HG03521 (cell line): Measurements from ENCODE around the gene PTGR1.
A peak's percentile ranks its signal among the peaks of the same experiment; 100 is the strongest.
"Not testable (repeated sequence)": the region's sequence is repeated elsewhere in the genome, so short reads cannot be mapped to it uniquely, and the experiment has no call there.

Source experiments
- ATAC-seq: cut with Tn5 transposase; IDR thresholded peaks from one replicate; pipeline ENCODE4 v1.9.1; 2021; ENCODE audit warnings: mild to moderate bottlenecking, moderate library complexity; ENCODE audit not compliant: unreplicated experiment

PTGR1 gene

DNA sequence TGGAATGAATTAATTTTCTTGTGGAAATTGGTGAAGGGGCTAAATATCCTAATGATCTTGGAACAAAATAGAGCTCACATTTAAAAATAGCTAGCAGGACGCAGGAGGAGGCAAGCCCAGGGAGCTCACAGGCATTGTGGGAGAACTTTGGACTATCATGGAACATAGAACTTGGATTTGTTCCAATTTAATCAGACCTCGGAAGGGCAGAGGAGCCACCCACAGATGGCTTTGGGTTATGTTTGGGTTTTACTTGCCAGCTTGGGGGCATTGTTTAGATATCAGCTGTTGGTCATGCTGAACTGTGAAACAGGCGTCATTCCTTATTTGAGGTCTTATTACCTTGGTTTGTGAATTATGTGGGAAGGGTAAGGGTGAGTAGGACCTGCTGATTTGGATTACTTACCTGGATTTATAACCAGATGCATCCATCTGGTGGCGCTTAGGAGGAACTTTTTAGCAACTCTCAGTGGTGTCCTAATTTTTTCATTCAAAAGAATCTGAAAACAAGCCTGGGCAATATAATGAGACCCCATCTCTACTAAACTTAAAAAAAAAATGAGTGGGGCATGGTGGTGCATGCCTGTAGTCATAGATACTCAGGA, 14.1 kb upstream of the PTGR1 start:
- ATAC-seq = no peak

DNA sequence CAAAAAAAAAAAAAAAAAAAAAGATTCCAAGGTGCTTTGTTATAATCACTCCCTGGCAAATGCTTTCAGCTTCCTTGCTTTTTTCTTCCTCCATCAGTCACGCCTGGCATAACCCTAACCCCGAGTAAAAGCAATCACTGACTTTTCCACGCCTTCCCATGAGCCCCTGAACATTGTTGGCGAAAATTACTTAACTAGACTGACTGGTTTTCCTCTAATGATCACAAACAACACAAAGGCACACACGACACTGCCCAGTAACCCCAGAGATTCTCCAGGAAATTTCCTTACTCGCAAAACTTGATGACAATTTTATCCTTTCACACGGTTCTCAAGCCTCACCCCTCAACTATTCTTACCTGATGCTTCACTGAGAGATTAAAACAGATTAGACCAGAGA, 11.4 kb upstream of the PTGR1 start:
- ATAC-seq = no peak

DNA sequence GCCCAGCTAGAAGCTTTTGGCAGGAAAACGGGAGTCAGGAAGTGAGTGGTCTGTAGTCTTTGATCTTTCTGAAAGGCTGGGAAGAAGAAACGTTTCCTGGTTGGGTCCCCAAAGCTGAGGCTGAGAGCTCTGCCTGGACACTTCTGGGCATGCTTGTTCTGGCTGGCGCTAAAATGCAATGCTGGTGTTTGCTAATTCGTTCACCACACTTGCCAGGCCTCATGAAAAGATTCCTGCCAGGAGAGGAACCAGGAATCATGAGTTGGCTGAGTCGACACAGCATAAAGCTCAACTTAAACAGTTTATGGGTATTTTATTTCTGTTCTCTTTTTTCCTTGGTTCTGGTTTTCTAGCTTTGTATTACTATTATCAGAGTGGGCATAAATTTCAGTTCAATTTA, 10.7 kb upstream of the PTGR1 start:
- ATAC-seq = no peak

DNA sequence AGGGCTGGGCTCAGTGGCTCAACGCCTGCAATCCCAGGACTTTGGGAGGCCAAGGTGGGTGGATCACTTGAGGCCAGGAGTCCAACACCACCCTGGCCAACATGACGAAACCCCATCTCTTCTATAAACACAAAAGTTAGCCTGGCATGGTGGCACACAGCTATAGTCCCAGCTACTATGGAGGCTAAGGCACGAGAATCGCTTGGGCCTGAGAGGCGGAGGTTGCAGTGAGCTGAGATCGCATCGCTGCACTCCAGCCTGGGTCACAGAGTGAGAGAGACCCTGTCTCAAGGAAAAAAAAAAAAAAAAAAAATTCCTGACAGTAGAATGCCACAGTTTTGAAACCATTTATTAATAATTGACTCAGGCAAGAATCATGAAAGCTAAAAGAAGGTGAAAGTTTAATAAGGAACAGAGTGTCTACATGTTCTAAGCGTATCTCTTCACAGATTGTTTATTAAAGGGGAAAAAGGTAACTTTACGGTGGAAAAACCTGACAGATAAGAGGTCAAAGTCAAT, 5.7 kb upstream of the PTGR1 start:
- ATAC-seq = no peak

DNA sequence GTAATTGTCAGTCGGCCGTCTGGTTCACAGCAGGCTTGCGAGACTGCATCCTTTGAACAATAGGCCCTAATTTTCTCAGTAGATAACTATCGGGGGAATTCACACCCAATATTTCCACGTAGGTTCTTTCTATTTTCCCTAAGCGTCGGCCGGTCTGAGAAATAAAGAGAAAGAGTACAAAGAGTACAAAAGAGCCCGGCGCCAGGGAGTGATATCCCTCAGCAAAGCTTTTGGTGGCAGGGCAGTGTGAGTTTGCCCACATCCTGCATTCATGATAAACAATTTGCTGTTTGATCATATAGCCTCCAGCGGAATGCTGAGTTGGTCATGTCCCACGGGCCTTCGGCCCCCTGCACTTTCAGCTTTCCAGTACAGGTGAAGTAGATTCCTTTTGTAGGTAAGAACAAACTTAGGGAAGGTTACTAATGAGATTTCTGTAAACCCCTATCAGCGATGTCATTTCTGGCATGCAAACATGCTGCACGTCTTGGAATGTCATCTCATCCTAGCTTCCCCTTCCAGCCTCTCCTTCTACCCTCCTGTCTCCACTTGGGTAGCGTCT, 4.7 kb upstream of the PTGR1 start:
- ATAC-seq = no peak

DNA sequence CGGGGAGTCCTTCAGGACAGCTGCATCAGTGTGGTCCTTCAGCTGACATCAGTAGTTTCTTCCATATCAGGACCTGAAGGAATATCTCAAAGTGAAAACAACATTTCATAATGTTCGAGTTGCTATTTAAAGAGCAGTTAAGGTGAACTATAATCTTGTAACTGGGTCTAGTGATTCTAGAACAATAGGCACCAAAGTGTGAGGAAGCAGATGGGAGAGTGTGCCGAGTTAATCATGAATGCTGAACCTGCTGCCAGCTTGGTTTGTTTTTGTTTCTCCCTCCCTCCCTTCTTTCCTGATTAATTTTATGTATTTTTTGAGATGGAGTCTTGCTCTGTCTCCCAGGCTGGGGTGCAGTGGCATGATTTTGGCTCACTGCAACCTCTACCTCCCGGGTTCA, 3.6 kb upstream of the PTGR1 start:
- ATAC-seq = no peak

DNA sequence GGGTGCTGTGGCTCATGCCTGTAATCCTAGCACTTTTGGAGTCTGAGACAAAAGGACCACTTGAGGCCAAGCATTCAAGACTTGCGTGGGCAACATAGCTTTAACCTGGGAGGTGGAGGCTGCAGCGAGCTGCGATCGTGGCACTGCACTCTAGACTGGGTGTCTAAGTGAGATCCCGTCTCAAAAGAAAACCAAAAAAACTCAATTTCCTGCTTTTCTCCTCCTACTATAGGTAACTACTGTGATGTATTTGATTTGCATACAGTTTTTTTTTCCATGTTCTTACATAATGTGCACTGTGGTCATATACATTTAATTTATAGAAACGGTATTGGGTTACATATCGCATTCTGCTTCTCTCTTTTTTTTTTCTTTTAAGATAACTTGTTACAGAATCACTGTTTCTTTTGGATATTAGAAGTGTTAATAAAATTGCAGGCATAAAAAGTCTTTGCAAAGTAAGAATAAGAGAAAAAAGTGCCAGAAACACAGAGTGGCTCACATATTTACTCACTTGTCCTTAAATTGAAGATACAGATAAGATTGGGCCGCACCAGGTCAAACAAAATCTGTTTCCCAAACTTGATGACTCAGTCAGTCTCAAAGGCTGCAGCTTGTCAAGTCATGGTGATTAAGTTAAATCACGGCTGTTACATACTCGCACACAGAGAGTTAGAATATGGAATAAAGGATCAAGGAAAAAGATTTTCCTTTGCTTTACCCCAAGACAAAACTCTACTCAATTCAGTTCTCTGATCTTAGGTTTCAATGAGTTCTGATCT, 2.0 kb upstream of the PTGR1 start:
- ATAC-seq = no peak

DNA sequence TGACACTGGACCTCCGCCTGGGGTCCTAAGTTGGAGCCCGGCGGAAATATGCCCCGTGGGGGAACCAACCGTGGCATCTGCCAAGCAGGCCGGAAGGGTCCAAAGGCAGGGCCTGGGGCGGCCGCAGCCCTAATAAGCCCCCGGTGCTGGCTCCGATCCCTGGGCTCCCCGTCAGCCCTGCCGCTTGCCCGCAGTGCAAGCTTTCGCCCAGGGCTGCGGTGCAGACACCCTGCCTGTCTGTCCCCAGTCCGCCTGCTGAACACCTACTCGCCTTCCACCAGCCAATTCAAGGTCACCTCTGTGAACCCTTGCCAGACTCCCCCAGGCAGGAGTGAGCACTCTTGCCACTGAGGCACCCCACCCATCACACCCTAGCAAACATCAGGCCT, 502 bp upstream of the PTGR1 start:
- ATAC-seq = no peak

DNA sequence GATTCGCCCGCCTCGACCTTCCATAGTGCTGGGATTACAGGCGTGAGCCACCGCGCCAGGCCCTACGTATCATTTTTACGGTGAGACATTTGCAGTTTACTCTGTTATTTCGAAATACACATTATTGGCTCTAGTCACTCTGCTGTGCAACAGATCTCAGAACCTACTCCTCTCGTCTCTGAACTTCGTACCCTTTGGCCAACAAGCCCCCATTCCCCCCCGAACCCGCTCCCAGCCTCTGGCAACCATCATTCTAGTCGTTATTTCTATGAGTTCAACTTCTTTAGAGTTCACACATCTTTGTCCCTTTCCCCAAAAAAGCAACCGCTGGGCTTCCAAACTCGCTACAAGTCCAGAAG, 735 bp downstream of the PTGR1 start:
- ATAC-seq = no peak

DNA sequence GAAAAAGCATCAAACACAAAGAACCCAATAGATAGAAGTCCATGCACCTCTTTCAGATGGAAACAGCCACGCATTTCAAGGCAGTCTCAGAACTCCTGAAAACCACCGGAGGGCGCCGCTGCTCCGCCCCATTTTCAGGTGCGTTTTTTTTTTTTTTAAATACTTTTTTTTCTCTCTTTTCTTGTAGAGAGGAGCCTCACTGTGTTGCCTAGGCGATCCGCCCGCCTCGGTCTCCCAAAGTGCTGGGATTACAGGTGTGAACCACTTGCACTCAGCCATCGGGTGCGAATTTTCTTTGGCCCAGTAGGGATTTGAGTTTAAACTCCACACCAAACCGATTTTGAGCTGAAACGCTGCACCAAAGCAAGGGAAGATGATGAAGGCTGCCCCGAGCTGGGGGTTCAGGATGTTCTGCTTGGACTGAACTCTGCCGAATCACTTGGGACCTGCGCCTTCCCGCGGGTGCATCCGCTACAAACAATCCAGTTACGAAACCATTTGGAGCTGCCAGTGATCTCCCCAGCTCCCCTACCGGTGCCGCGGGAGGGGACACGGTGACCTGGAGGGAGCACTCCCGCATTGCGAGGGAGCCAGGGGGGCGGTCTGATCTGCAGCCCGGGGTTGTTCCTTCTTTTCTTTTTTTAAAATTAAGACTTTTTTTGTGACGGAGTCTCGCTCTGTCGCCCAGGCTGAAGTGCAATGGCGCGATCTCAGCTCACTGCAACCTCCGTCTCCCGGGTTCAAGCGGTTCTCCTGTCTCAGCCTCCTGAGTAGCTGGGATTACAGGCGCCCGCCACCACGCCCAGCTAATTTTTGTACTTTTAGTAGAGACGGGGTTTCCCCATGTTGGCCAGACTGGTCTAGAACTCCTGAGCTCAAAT, 1.4 kb downstream of the PTGR1 start:
- peak; percentile 54 for ATAC-seq

DNA sequence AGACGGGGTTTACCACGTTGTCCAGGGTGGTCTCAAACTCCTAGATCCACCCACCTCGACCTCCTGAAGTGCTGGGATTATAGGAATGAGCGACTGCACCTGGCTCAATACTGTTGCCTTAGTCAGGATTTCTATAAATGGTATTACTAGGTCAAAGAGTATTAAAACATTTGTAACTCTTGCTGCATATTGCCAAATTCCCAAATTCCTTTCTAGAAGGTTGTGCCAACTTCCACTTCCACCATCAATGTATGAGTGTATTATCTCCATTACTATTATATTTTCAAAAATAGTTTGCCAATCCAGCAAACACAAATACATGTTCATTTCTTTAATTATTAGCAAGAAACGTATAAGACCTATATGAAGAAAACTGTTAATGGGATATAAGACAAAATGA, 10.6 kb downstream of the PTGR1 start:
- ATAC-seq = no peak

DNA sequence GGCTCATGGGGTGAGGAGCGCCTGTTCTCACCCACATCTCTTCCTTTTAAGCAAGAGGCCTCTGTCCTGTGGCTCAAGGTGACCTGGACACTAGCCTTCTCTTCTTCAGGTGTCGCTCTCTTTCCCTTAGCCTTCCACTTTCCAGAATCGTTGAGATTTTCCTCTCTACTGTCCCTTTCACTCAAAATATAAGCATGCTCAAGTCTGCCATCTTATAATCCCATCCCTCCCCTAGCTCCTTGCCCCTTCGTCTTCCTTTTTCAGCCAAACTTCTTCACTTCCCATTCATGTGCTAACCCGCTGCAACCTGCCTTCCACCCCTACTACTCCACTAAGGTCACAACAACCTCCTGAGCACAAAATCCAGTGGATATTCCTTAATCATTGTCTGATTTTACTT, 13.1 kb downstream of the PTGR1 start:
- ATAC-seq = no peak

DNA sequence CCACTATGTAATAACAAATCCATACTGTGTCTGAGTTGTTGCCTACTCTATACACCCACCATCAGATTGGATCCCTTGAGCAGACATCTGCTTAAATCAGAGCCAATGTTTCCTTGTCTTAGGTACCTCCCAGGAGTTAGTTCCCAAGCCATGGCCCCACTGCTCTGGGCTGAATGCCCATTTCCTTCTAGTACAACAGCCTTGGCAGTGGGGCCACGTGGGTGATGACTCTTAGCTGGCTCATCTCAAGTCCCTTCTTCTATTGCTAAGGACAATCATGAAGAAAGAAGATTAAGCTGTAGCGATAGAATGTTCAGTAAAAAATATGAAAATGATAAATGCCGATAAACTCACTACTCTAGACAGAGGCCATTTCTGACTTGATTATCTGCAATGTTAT, 16.6 kb downstream of the PTGR1 start:
- ATAC-seq = no peak

DNA sequence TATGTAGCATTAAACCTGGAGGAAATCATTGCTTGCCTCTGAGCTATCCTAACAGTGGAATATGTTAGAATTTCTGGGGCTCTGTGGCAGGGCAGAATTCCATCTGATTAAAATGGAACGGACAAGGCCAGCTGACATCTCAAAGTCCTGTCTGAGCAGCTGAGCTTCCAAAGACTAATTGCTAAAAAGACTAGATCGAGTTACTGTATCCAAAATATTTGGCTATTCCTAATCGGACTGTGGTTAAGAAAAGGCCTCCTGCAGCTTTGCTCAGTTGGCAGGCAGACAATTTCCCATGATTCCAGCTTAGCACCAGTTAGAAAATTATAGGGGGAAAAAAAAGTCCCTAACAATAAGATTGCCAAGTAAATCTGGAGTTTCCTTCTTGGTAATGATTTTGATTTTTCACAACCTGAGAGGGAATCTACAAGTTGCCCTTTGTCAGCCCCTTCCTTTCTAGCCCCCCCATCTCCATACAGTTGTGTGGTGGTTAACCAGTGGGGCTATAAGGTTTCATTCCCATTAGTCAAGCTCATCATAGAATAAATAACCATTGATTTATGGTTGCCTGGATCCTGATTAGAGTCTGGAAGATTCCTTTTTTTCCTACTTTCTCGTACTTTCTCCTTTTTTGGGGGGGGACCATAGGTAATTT, 26.4 kb downstream of the PTGR1 start:
- ATAC-seq = no peak

DNA sequence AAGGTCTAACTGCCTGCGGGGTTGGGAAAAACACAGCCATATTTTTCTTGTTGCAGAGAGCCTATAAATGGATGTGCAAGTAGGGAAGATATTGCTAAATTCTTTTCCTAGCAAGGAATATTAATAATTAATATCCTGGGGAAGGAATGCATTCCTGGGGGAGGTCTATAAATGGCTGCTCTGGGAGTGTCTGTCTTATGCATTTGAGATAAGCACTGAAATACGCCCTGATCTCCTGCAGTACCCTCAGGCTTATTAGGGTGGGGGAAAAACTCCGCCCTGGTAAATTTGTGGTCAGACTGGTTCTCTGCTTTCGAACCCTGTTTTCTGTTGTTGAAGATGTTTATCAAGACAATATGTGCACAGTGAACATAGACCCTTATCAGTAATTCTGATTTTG, 31.3 kb downstream of the PTGR1 start:
- not testable (repeated sequence) for ATAC-seq

DNA sequence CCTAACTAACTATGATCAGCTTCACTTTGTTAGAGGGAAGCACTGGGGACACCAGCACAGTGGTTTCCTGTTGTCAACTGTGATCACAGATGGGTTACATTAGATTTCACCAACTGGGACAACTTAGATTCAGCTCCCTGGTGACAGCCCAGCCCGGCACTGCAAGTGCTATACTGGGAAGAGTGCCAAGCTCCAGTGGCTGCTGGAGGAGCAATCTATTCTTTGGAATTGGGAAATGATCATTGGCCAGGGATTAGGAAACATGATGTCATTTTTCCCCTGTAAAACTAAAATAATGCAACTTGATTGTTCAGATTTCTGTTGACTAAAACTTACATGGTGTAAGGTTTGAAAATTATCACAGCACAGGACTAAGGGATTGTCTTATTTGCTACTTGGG, 33.2 kb downstream of the PTGR1 start:
- no peak for ATAC-seq

DNA sequence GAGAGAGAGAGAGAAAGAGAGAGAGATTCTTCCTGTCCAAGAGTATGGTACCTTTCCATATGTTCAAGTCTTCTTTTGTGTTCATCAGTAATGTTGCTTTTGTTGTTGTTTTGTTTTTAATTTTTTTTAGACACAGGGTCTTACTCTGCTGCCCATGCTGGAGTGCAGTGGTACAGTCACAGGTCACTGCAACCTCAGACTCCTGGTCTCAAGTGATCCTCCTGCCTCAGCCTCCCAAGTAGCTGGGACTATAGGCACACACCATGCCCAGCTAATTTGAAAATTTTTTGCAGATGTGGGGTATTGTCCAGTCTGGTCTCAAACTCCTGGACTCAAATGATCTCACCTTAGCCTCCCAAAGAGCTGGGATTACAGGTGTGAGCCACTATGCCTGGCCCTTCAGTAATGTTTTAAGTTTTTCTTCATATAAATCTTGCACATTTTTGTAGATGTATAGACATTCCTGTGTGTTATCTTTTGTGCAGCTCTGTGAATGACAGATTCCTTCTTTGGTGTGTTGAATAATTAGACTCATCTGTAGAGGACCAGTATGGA, 38.2 kb downstream of the PTGR1 start:
- no peak for ATAC-seq

DNA sequence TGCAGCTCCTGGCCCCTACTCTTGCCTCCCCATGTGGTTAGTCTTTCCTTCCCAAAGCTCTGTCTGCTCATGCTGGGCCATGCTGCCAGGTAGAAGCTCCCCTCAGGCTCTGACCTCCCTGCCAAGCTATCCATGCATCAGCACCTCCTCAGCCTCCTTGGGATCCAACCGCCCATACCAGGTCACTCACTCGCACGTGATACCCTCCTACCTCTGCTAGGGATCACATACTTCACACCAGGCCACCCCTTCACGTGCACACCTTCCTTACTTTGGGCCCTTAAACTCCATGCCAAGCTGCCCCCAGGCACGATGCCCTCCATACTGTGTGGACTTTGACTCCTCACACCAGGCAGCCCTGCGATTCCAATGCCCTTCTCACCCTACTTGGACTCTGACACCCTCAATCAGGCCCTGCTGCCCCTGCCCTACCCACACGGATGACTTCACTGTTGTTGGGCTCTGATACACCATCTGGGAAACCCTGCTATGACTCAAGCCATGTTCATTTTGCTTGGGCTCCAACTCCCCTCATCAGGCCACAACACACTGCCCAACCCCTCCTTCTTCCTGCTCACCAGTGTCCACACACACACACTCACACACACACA, 40.3 kb downstream of the PTGR1 start:
- ATAC-seq = no peak

DNA sequence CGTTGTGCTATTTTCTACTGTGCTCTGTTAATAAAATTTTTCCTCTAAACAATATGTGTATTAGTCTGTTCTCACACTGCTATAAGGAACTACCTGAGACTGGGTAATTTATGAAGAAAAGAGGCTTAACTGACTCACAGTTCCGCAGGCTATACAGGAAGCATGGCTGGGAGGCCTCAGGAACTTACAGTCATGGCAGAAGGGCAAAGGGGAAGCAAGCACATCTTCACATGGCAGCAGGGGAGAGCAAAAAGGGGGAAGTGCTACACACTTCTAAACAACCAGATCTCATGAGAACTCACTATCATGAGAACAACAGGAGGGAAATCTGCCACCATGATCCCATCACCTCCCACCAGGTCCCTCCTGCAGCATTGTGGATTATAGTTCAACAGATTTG, 44.0 kb downstream of the PTGR1 start:
- not testable (repeated sequence) for ATAC-seq

DNA sequence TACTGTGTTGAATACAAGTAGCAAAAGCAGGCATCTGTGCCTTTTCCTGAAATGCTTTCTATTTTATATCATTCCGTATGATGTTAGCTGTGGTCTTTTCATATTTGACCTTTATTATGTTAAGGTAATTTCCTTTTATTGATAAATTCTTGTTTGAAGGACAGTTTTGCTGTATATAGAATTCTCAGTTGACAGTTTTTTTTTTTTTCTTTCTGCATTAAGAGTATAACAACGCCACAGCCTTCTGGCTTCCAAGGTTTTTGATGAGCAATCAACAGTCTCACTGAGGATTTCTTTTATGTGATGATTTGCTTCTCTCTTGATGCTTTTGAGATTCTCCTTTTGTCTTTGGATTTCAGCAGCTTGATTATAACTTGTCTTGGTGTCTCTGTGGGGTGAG, 50.8 kb downstream of the PTGR1 start:
- no peak for ATAC-seq
